Kidney glomerular epithelial cell (primary cell): ENCODE measurements around the gene SLC35D3.
A peak's percentile ranks its signal among the peaks of the same experiment; 100 is the strongest.
"Not testable (repeated sequence)": the region's sequence is repeated elsewhere in the genome, so short reads cannot be mapped to it uniquely, and the experiment has no call there.

Experiments
- DNase-seq: peaks from one replicate; lab custom pipeline; 2025; lab: John Stamatoyannopoulos, UW

Gene SLC35D3

GRCh38 chr6:136923116-136923953 lies 1.2 kb downstream of the SLC35D3 start:
- no peak for DNase-seq

- DNase-seq = no peak
These were observed 2.0 kb downstream of the SLC35D3 start for GRCh38 chr6:136923954-136924673.

- no peak for DNase-seq
These were observed 4.3 kb downstream of the SLC35D3 start for GRCh38 chr6:136926383-136926782.

GRCh38 chr6:136927292-136927691 lies 5.2 kb downstream of the SLC35D3 start:
- DNase-seq = no peak

GRCh38 chr6:136930528-136930927 lies 8.4 kb downstream of the SLC35D3 start:
- no peak for DNase-seq

GRCh38 chr6:136932599-136932998 lies 10.5 kb downstream of the SLC35D3 start:
- DNase-seq = no peak

GRCh38 chr6:136945072-136945471 lies 23.0 kb downstream of the SLC35D3 start:
- no peak for DNase-seq

GRCh38 chr6:136945711-136946121 lies 23.6 kb downstream of the SLC35D3 start:
- peak; percentile 28 for DNase-seq

- no peak for DNase-seq
These were observed 24.9 kb downstream of the SLC35D3 start for GRCh38 chr6:136947037-136947436.

- not testable (repeated sequence) for DNase-seq
These were observed 27.9 kb downstream of the SLC35D3 start for GRCh38 chr6:136949957-136950356.

- DNase-seq = no peak
These were observed 28.5 kb downstream of the SLC35D3 start for GRCh38 chr6:136950436-136951126.

- no peak for DNase-seq
These were observed 30.7 kb downstream of the SLC35D3 start for GRCh38 chr6:136952714-136953260.

GRCh38 chr6:136955123-136955522 lies 33.0 kb downstream of the SLC35D3 start:
- no peak for DNase-seq

- DNase-seq = no peak
These were observed 34.8 kb downstream of the SLC35D3 start for GRCh38 chr6:136956590-136957544.

GRCh38 chr6:136958168-136958567 lies 36.1 kb downstream of the SLC35D3 start:
- no peak for DNase-seq

GRCh38 chr6:136959471-136959891 lies 37.4 kb downstream of the SLC35D3 start:
- no peak for DNase-seq

GRCh38 chr6:136959935-136960334 lies 37.8 kb downstream of the SLC35D3 start:
- DNase-seq = not testable (repeated sequence)

- DNase-seq = no peak
These were observed 38.7 kb downstream of the SLC35D3 start for GRCh38 chr6:136960781-136961180.

GRCh38 chr6:136961848-136962247 lies 39.7 kb downstream of the SLC35D3 start:
- no peak for DNase-seq

GRCh38 chr6:136962661-136963060 lies 40.6 kb downstream of the SLC35D3 start:
- DNase-seq = no peak

GRCh38 chr6:136963259-136963658 lies 41.2 kb downstream of the SLC35D3 start:
- no peak for DNase-seq
